CD14-positive monocyte (primary cell): ENCODE results near the gene COPB1. TPM values are rescaled to one million over a fixed set of nuclear protein-coding genes. Genes with fewer than 3 reads are reported as not detected.

Experiments
- DNase-seq, 3 donors: peaks; one replicate each; pipeline ENCODE4 v3.0.0-alpha.2; 2011 to 2022
- H2AFZ ChIP-seq: 2 replicates; pipeline ENCODE4 v1.6.0; 2012; ENCODE audit warnings: mild to moderate bottlenecking, low read depth, low read length, inconsistent platforms; ENCODE audit not compliant: insufficient read depth, poor library complexity, severe bottlenecking
- H3K27ac ChIP-seq, 2 donors: 1 replicate in 1 of 2; 2 replicates in 1 of 2; pipeline ENCODE4 v1.5.1; 2012 to 2013; ENCODE audit warnings: low read length in 2 of 2, control low read depth in 1 of 2, inconsistent platforms in 1 of 2, low read depth in 1 of 2, mild to moderate bottlenecking in 1 of 2
- H3K27me3 ChIP-seq, 2 donors: one replicate each; pipeline versions ENCODE4 v1.6.0 to v1.6.1; 2011 to 2013; ENCODE audit warnings: low read length in 2 of 2; ENCODE audit not compliant: control insufficient read depth in 2 of 2, insufficient read depth in 2 of 2
- H3K36me3 ChIP-seq, 2 donors: replicated peaks in 1 of 2; 1 replicate in 1 of 2; 2 replicates in 1 of 2; pipeline versions ENCODE4 v1.5.1 to v1.6.1; 2012 to 2013; ENCODE audit warnings: low read length in 2 of 2, control low read depth in 1 of 2, inconsistent platforms in 1 of 2, mild to moderate bottlenecking in 1 of 2; ENCODE audit not compliant: insufficient read depth in 2 of 2, control insufficient read depth in 1 of 2
- H3K4me1 ChIP-seq, 2 donors: 1 replicate in 1 of 2; 2 replicates in 1 of 2; pipeline versions ENCODE4 v1.5.1 to v1.6.1; 2012 to 2013; ENCODE audit warnings: low read length in 2 of 2, control low read depth in 1 of 2, inconsistent platforms in 1 of 2, mild to moderate bottlenecking in 1 of 2, moderate library complexity in 1 of 2; ENCODE audit not compliant: insufficient read depth in 2 of 2, control insufficient read depth in 1 of 2
- H3K4me2 ChIP-seq: replicated peaks from 2 replicates; pipeline ENCODE3; 2012; ENCODE audit warnings: low read length, moderate library complexity, mild to moderate bottlenecking; ENCODE audit not compliant: poor library complexity, severe bottlenecking; ENCODE audit errors: extremely low read depth
- H3K4me3 ChIP-seq, 3 experiments: fragments of 200-600 bp in 1 of 3; sonication (generic) in 1 of 3; replicated peaks in 1 of 3; 1 replicate in 2 of 3; 2 replicates in 1 of 3; pipeline ENCODE4 v1.5.1; 2011 to 2013; ENCODE audit warnings: low read length in 3 of 3, mild to moderate bottlenecking in 3 of 3, control low read depth in 2 of 3, low read depth in 2 of 3, inconsistent platforms in 1 of 3, moderate library complexity in 1 of 3
- H3K79me2 ChIP-seq: 2 replicates; pipeline ENCODE4 v1.6.0; 2012; ENCODE audit warnings: mild to moderate bottlenecking, control low read depth, inconsistent platforms, low read length, moderate library complexity; ENCODE audit not compliant: insufficient read depth
- H3K9ac ChIP-seq: 2 replicates; pipeline ENCODE4 v1.6.0; 2017; ENCODE audit warnings: low read length, mild to moderate bottlenecking; ENCODE audit not compliant: insufficient read depth, poor library complexity, severe bottlenecking
- H3K9me3 ChIP-seq, 2 donors: replicated peaks in 1 of 2; 1 replicate in 1 of 2; 2 replicates in 1 of 2; pipeline versions ENCODE4 v1.5.1 to v1.6.1; 2012 to 2013; ENCODE audit warnings: low read length in 2 of 2, control low read depth in 1 of 2; ENCODE audit not compliant: control insufficient read depth in 1 of 2, insufficient read depth in 1 of 2
- H4K20me1 ChIP-seq: 2 replicates; pipeline ENCODE4 v1.6.0; 2012; ENCODE audit warnings: mild to moderate bottlenecking, low read length, control low read depth, moderate library complexity; ENCODE audit not compliant: insufficient read depth
- H3K27ac Mint-ChIP-seq, 7 donors: one replicate each; pipeline ENCODE4 v1.8.0; 2020; ENCODE audit warnings: mild to moderate bottlenecking in 7 of 7, mixed read lengths in 7 of 7, moderate library complexity in 6 of 7, inconsistent platforms in 2 of 7
- H3K27me3 Mint-ChIP-seq, 3 donors: one replicate each; pipeline ENCODE4 v1.8.0; 2021 to 2022; ENCODE audit warnings: low read depth in 3 of 3, mild to moderate bottlenecking in 3 of 3, mixed read lengths in 3 of 3, moderate library complexity in 3 of 3, inconsistent platforms in 1 of 3
- H3K36me3 Mint-ChIP-seq, 2 donors: one replicate each; pipeline ENCODE4 v1.8.0; 2020; ENCODE audit warnings: mixed read lengths in 2 of 2, inconsistent platforms in 1 of 2, mild to moderate bottlenecking in 1 of 2
- H3K4me1 Mint-ChIP-seq: one replicate; pipeline ENCODE4 v1.8.0; 2020; ENCODE audit warnings: mild to moderate bottlenecking, mixed read lengths
- H3K4me3 Mint-ChIP-seq, 2 donors: one replicate each; pipeline ENCODE4 v1.8.0; 2020; ENCODE audit warnings: mild to moderate bottlenecking in 2 of 2, mixed read lengths in 2 of 2, moderate library complexity in 1 of 2
- H3K9me3 Mint-ChIP-seq, 7 donors: one replicate each; pipeline ENCODE4 v1.8.0; 2020 to 2022; ENCODE audit warnings: mixed read lengths in 7 of 7, mild to moderate bottlenecking in 6 of 7, moderate library complexity in 6 of 7, inconsistent platforms in 2 of 7
- CTCF ChIP-seq: fragments of 200-600 bp; IDR thresholded peaks from one replicate; pipeline ENCODE4 v1.8.0; 2022; ENCODE audit warnings: antibody characterized with exemption, mild to moderate bottlenecking
- WGBS: methylation state at CpG from one replicate; pipeline ENCODE4 v1.1.5; 2013; ENCODE audit warnings: missing lambda C conversion rate; ENCODE audit not compliant: insufficient coverage; 5-methylcytosine and 5-hydroxymethylcytosine counted together
- intact Hi-C, 2 donors: fragments of 100-400 bp; cut with micrococcal nuclease; formaldehyde crosslinking; loops; one replicate each; pipeline versions ENCODE4 v1.15.0 to v1.15.1; 2023
- polyA plus RNA-seq, 3 donors: library from polyadenylated mRNA; depleted of rRNA in 1 of 3; unstranded in 2 of 3; stranded (reverse) in 1 of 3; fragments of 300-500 nt in 2 of 3; fragments of >200 nt in 1 of 3; fragmentation: Illumina TruSeq in 2 of 3; gene quantifications; 1 replicate in 2 of 3; 2 replicates in 1 of 3; pipeline ENCODE4 v1.2.3, GENCODE V29; 2012 to 2021

COPB1 gene
- polyA plus RNA-seq, 3 donors: 37.8 to 108 (median 87.1) TPM

- Mint-ChIP-seq H3K9me3 (no peaks in the 10 kb centered on the region), H3K4me3 (no peak overlapping the region), H3K27ac (no peak overlapping the region)
These were observed 23.2 kb upstream of the COPB1 start for GRCh38 chr11:14522801-14523200.

GRCh38 chr11:14522245-14522644, 22.6 kb upstream of the COPB1 start:
- WGBS: no CpG with 5 or more reads among the region's 1 CpG
- no peak overlapping the region for H2AFZ ChIP-seq
- peaks cover 12 to 15% of the 10 kb centered on the region in 2 donors for H3K36me3 Mint-ChIP-seq
- no peak overlapping the region for H3K27ac Mint-ChIP-seq
- no peaks in the 10 kb centered on the region for H3K9me3 Mint-ChIP-seq
- peaks cover 7 to 15% of the 10 kb centered on the region in 2 donors for H3K36me3 ChIP-seq
- H3K27ac ChIP-seq: no peak overlapping the region
- H3K4me2 ChIP-seq: no peak overlapping the region
- intact Hi-C loops: loop anchor here (5.0 kb wide), 2 partner anchors 115 to 370 kb away; partner anchors contain the start of gene CYP2R1 (in 1 of the 2)
- DNase-seq: no peak
- no peak overlapping the region for H3K4me3 Mint-ChIP-seq
- H3K4me1 ChIP-seq: peaks cover 17% of the 10 kb centered on the region in 2 donors
- no peaks in the 10 kb centered on the region for H3K27me3 ChIP-seq
- H4K20me1 ChIP-seq: no peaks in the 10 kb centered on the region
- H3K9ac ChIP-seq: no peak overlapping the region
- H3K9me3 ChIP-seq: no peaks in the 10 kb centered on the region
- peaks cover 23% of the 10 kb centered on the region for H3K79me2 ChIP-seq
- no peaks in the 10 kb centered on the region for H3K27me3 Mint-ChIP-seq
- no peak overlapping the region for H3K4me3 ChIP-seq
- TF ChIP-seq CTCF: no peak
- H3K4me1 Mint-ChIP-seq: peaks cover 18% of the 10 kb centered on the region

More at GRCh38 chr11:14522801-14523200, 23.2 kb upstream of the COPB1 start:
- Histone ChIP-seq H3K79me2 (peaks cover 18% of the 10 kb centered on the region), H3K36me3 (peaks cover 3 to 9% of the 10 kb centered on the region in 2 donors), H3K4me2 (no peak overlapping the region), H3K4me3 (no peak overlapping the region), H2AFZ (no peak overlapping the region), H3K27ac (no peak overlapping the region), H3K9me3 (no peaks in the 10 kb centered on the region), H3K27me3 (no peaks in the 10 kb centered on the region), H3K9ac (no peak overlapping the region), H3K4me1 (peaks cover 17% of the 10 kb centered on the region in 2 donors), H4K20me1 (no peaks in the 10 kb centered on the region)
- no peak for TF ChIP-seq CTCF
- no peak for DNase-seq
- Mint-ChIP-seq H3K4me1 (peaks cover 18% of the 10 kb centered on the region), H3K36me3 (peaks cover 7 to 9% of the 10 kb centered on the region in 2 donors), H3K27me3 (no peaks in the 10 kb centered on the region)
- WGBS: no CpG with 5 or more reads among the region's 1 CpG
- intact Hi-C loops: loop anchor here (5.0 kb wide), 2 partner anchors 114 to 370 kb away; partner anchors contain the start of gene CYP2R1 (in 1 of the 2)
